ENCODE measurements around the gene SCTR. TPM values are rescaled to one million over a fixed set of nuclear protein-coding genes. Genes with fewer than 3 reads are reported as not detected.

Gene SCTR
- polyA plus RNA-seq, 3 donors = not detected

GRCh38 chr2:119520696-119521432 lies 3.4 kb downstream of the SCTR start:
- intact Hi-C loops (cut with micrococcal nuclease) = no loop called here
- no peaks in the 10 kb centered on the region for H3K9me3 ChIP-seq (replicated peaks in 1 of 2; ENCODE audit: control insufficient read depth in 1 of 2, insufficient read depth in 1 of 2, low read length in 2 of 2)
- Mint-ChIP-seq H3K4me3 (no peak overlapping the region), H3K27me3 (ENCODE audit: low read depth in 3 of 3) (peaks cover 35 to 49% (median 41%) of the 10 kb centered on the region in 3 donors), H3K9me3 (peaks cover 0 to 10% (median 1%) of the 10 kb centered on the region in 7 donors), H3K27ac (no peak overlapping the region), H3K36me3 (no peaks in the 10 kb centered on the region), H3K4me1 (peaks cover 2% of the 10 kb centered on the region)
- no peak for TF ChIP-seq CTCF (IDR thresholded peaks at IDR 0.05)
- no peak overlapping the region for H3K27ac ChIP-seq (ENCODE audit: low read depth in 1 of 2, low read length in 2 of 2)
- H3K9ac ChIP-seq (ENCODE audit: insufficient read depth, low read length, poor library complexity, severe bottlenecking) = no peak overlapping the region
- no peaks in the 10 kb centered on the region for H4K20me1 ChIP-seq (ENCODE audit: insufficient read depth, low read length)
- no peaks in the 10 kb centered on the region for H3K79me2 ChIP-seq (ENCODE audit: insufficient read depth, low read length)
- no peak overlapping the region for H3K4me3 ChIP-seq (replicated peaks in 1 of 3; ENCODE audit: low read depth in 2 of 3, low read length in 3 of 3)
- no peak overlapping the region for H2AFZ ChIP-seq (ENCODE audit: insufficient read depth, low read depth, low read length, poor library complexity, severe bottlenecking)
- no peak for DNase-seq
- WGBS (ENCODE audit: insufficient coverage) = no CpG with 5 or more reads among the region's 3 CpGs
- H3K36me3 ChIP-seq (replicated peaks in 1 of 2; ENCODE audit: control insufficient read depth in 1 of 2, insufficient read depth in 2 of 2, low read length in 2 of 2) = no peaks in the 10 kb centered on the region
- no peak overlapping the region for H3K4me2 ChIP-seq (replicated peaks; ENCODE audit: extremely low read depth, low read length, poor library complexity, severe bottlenecking)
- peaks cover 27 to 32% of the 10 kb centered on the region in 2 donors for H3K27me3 ChIP-seq (ENCODE audit: control insufficient read depth in 2 of 2, insufficient read depth in 2 of 2, low read length in 2 of 2)
- no peaks in the 10 kb centered on the region for H3K4me1 ChIP-seq (ENCODE audit: control insufficient read depth in 1 of 2, insufficient read depth in 2 of 2, low read length in 2 of 2)

GRCh38 chr2:119519057-119519408 lies 5.2 kb downstream of the SCTR start:
- H3K79me2 ChIP-seq (ENCODE audit: insufficient read depth, low read length) = no peaks in the 10 kb centered on the region
- no peaks in the 10 kb centered on the region for H3K36me3 Mint-ChIP-seq
- H3K4me3 Mint-ChIP-seq = no peak overlapping the region
- no peak overlapping the region for H2AFZ ChIP-seq (ENCODE audit: insufficient read depth, low read depth, low read length, poor library complexity, severe bottlenecking)
- no peak for TF ChIP-seq CTCF (IDR thresholded peaks at IDR 0.05)
- H3K27ac ChIP-seq (ENCODE audit: low read depth in 1 of 2, low read length in 2 of 2) = no peak overlapping the region
- WGBS (ENCODE audit: insufficient coverage) = 100% methylated on average over 6 of the region's 10 CpGs
- peaks cover 22 to 44% (median 25%) of the 10 kb centered on the region in 3 donors for H3K27me3 Mint-ChIP-seq (ENCODE audit: low read depth in 3 of 3)
- H3K9ac ChIP-seq (ENCODE audit: insufficient read depth, low read length, poor library complexity, severe bottlenecking) = no peak overlapping the region
- H3K4me2 ChIP-seq (replicated peaks; ENCODE audit: extremely low read depth, low read length, poor library complexity, severe bottlenecking) = no peak overlapping the region
- no peak for DNase-seq
- H3K4me3 ChIP-seq (replicated peaks in 1 of 3; ENCODE audit: low read depth in 2 of 3, low read length in 3 of 3) = no peak overlapping the region
- H3K36me3 ChIP-seq (replicated peaks in 1 of 2; ENCODE audit: control insufficient read depth in 1 of 2, insufficient read depth in 2 of 2, low read length in 2 of 2) = no peaks in the 10 kb centered on the region
- H3K9me3 Mint-ChIP-seq = peaks cover 0 to 10% (median 1%) of the 10 kb centered on the region in 7 donors
- H4K20me1 ChIP-seq (ENCODE audit: insufficient read depth, low read length) = no peaks in the 10 kb centered on the region
- no peaks in the 10 kb centered on the region for H3K4me1 ChIP-seq (ENCODE audit: control insufficient read depth in 1 of 2, insufficient read depth in 2 of 2, low read length in 2 of 2)
- intact Hi-C loops (cut with micrococcal nuclease) = no loop called here
- H3K27ac Mint-ChIP-seq = peak overlapping the region in 1 of 7 donors; percentile 10
- peaks cover 15 to 16% of the 10 kb centered on the region in 2 donors for H3K27me3 ChIP-seq (ENCODE audit: control insufficient read depth in 2 of 2, insufficient read depth in 2 of 2, low read length in 2 of 2)
- peaks cover 2% of the 10 kb centered on the region for H3K4me1 Mint-ChIP-seq
- no peaks in the 10 kb centered on the region for H3K9me3 ChIP-seq (replicated peaks in 1 of 2; ENCODE audit: control insufficient read depth in 1 of 2, insufficient read depth in 1 of 2, low read length in 2 of 2)

Data from CD14-positive monocyte (primary cell).